PC-3 (cell line): ENCODE data around the gene THAP2. TPM values are rescaled to one million over a fixed set of nuclear protein-coding genes. Genes with fewer than 3 reads are reported as not detected.

Experiments used
- ATAC-seq: fragments of 200-7000 bp; cut with Tn5 transposase; 2 replicates; pipeline ENCODE4 v1.9.1; 2020; ENCODE audit warnings: mild to moderate bottlenecking, moderate library complexity
- BruUV-seq: library from RNA; stranded (reverse); fragments of 400-500 nt; replicated peaks from 2 replicates; lab custom pipeline; 2021; lab: Mats Ljungman, UMichigan
- CTCF ChIA-PET: fragments of 300-600 bp; sonication (Branson Sonifier 250); formaldehyde crosslinking; loops from one replicate; lab custom pipeline; 2022; ENCODE audit warnings: antibody characterized with exemption; lab: Charles Lee
- POLR2A ChIA-PET: fragments of 300-600 bp; sonication (Branson Sonifier 250); formaldehyde crosslinking; loops from one replicate; lab custom pipeline; 2022; ENCODE audit warnings: antibody characterized with exemption; ENCODE audit not compliant: unreplicated experiment; lab: Charles Lee
- DNase-seq: peaks from one replicate; pipeline ENCODE4 v3.0.0-alpha.2; 2015
- H2AFZ ChIP-seq: fragments of 300-600 bp; sonication (generic); 2 replicates; pipeline ENCODE4 v1.6.0; 2016; ENCODE audit warnings: antibody characterized with exemption, low read length
- H3F3A ChIP-seq: fragments of 300-600 bp; sonication (generic); one replicate; pipeline ENCODE4 v1.6.0; 2017; ENCODE audit warnings: antibody characterized with exemption, low read length, control low read depth, mild to moderate bottlenecking; ENCODE audit not compliant: unreplicated experiment
- H3K27ac ChIP-seq: fragments of 300-600 bp; sonication (generic); 2 replicates; pipeline ENCODE4 v1.5.1; 2016; ENCODE audit warnings: mild to moderate bottlenecking, low read length
- H3K27me3 ChIP-seq: fragments of 300-600 bp; sonication (generic); 2 replicates; pipeline ENCODE4 v1.6.1; 2016; ENCODE audit warnings: low read length, mixed read lengths
- H3K36me3 ChIP-seq: fragments of 300-600 bp; sonication (generic); 2 replicates; pipeline ENCODE4 v1.6.1; 2016; ENCODE audit warnings: low read depth, mixed run types, low read length, mixed read lengths
- H3K4me1 ChIP-seq: fragments of 300-600 bp; sonication (generic); 2 replicates; pipeline ENCODE4 v1.5.1; 2016; ENCODE audit warnings: low read length; ENCODE audit not compliant: insufficient read depth
- H3K4me2 ChIP-seq: fragments of 300-600 bp; sonication (generic); 2 replicates; pipeline ENCODE4 v1.6.0; 2016; ENCODE audit warnings: low read length
- H3K4me3 ChIP-seq: fragments of 300-600 bp; sonication (generic); 2 replicates; pipeline ENCODE4 v1.5.1; 2016; ENCODE audit warnings: mild to moderate bottlenecking, low read length, mixed read lengths
- H3K79me2 ChIP-seq: fragments of 300-600 bp; sonication (generic); 2 replicates; pipeline ENCODE4 v1.6.1; 2017; ENCODE audit warnings: low read length, mixed read lengths
- H3K9ac ChIP-seq: fragments of 300-600 bp; sonication (generic); 2 replicates; pipeline ENCODE4 v1.6.0; 2016; ENCODE audit warnings: mild to moderate bottlenecking, low read length
- H3K9me2 ChIP-seq: fragments of 300-600 bp; sonication (generic); replicated peaks from 2 replicates; pipeline ENCODE4 v1.6.1; 2016; ENCODE audit warnings: mixed run types, low read length, mixed read lengths
- H3K9me3 ChIP-seq: fragments of 300-600 bp; sonication (generic); 2 replicates; pipeline ENCODE4 v1.6.1; 2016; ENCODE audit warnings: low read length, mixed read lengths
- H4K20me1 ChIP-seq: fragments of 300-600 bp; sonication (generic); 2 replicates; pipeline ENCODE4 v1.6.1; 2016; ENCODE audit warnings: low read length, mixed read lengths
- CTCF ChIP-seq: fragments of 300-600 bp; sonication (generic); conservative IDR thresholded peaks from 2 replicates; pipeline ENCODE4 v1.5.1; 2017; ENCODE audit warnings: antibody characterized with exemption, low read depth, mild to moderate bottlenecking, low read length
- EZH2 ChIP-seq: fragments of 300-600 bp; sonication (generic); IDR thresholded peaks from one replicate; pipeline ENCODE4 v1.6.1; 2017; ENCODE audit warnings: antibody characterized with exemption, mild to moderate bottlenecking, low read length; ENCODE audit not compliant: unreplicated experiment
- EZH2phosphoT487 ChIP-seq: fragments of 300-600 bp; sonication (generic); IDR thresholded peaks from 2 replicates; pipeline ENCODE4 v1.6.1; 2018; ENCODE audit warnings: mild to moderate bottlenecking, antibody characterized with exemption, low read length, borderline replicate concordance
- intact Hi-C: fragments of 100-400 bp; cut with micrococcal nuclease; formaldehyde crosslinking; loops from 2 replicates; pipeline ENCODE4 v1.9.0; 2023
- total RNA-seq: library from RNA; depleted of rRNA; stranded (reverse); fragments of >200 nt; gene quantifications from 2 replicates; pipeline ENCODE4 v1.2.3, GENCODE V29; 2014

THAP2 gene
- total RNA-seq, 1 experiment from 2014 or later = 1.2 TPM

GRCh38 chr12:71671816-71672215, 7.7 kb downstream of the THAP2 start:
- ChIA-PET POLR2A (no interaction called here), CTCF (no interaction called here)
- Histone ChIP-seq H3K9ac (no peak overlapping the region), H3F3A (no peaks in the 10 kb centered on the region), H3K9me3 (no peaks in the 10 kb centered on the region), H3K4me1 (no peaks in the 10 kb centered on the region), H3K27ac (no peak overlapping the region), H3K4me2 (no peak overlapping the region), H4K20me1 (no peaks in the 10 kb centered on the region), H3K9me2 (no peaks in the 10 kb centered on the region), H3K79me2 (no peaks in the 10 kb centered on the region), H3K27me3 (no peaks in the 10 kb centered on the region), H3K36me3 (0 out of 2 replicates have a peak, but pooled peaks cover 3% of the 10 kb centered on the region), H2AFZ (no peak overlapping the region), H3K4me3 (no peak overlapping the region)
- intact Hi-C loops = no loop called here
- no TSS peak for BruUV-seq
- TF ChIP-seq EZH2phosphoT487 = no peak
- TF ChIP-seq EZH2 = no peak
- no peak for TF ChIP-seq CTCF
- DNase-seq (no peak), ATAC-seq (no peak)

GRCh38 chr12:71682466-71682865, 18.4 kb downstream of the THAP2 start:
- Histone ChIP-seq H3K27me3 (no peaks in the 10 kb centered on the region), H3K4me3 (no peak overlapping the region), H4K20me1 (no peaks in the 10 kb centered on the region), H3K9me3 (no peaks in the 10 kb centered on the region), H3K79me2 (peaks cover 9% of the 10 kb centered on the region), H3K9ac (no peak overlapping the region), H3K9me2 (no peaks in the 10 kb centered on the region), H3K4me1 (peaks cover 17% of the 10 kb centered on the region), H3K4me2 (no peak overlapping the region), H3K36me3 (no peaks in the 10 kb centered on the region), H2AFZ (no peak overlapping the region), H3F3A (no peaks in the 10 kb centered on the region), H3K27ac (no peak overlapping the region)
- DNase-seq = peak; percentile 65
- peak; percentile 36 for ATAC-seq
- ChIA-PET CTCF (no interaction called here), POLR2A (no interaction called here)
- intact Hi-C loops = no loop called here
- TF ChIP-seq CTCF (no peak), EZH2phosphoT487 (no peak), EZH2 (no peak)
- BruUV-seq = no TSS peak

- Histone ChIP-seq H3K27ac (no peak overlapping the region), H2AFZ (no peak overlapping the region), H3K27me3 (no peaks in the 10 kb centered on the region), H3K9me3 (no peaks in the 10 kb centered on the region), H3K4me3 (no peak overlapping the region), H3F3A (no peaks in the 10 kb centered on the region), H3K9ac (no peak overlapping the region), H3K4me1 (peaks cover 25% of the 10 kb centered on the region), H3K36me3 (no peaks in the 10 kb centered on the region), H4K20me1 (no peaks in the 10 kb centered on the region), H3K9me2 (no peaks in the 10 kb centered on the region), H3K79me2 (peaks cover 19% of the 10 kb centered on the region), H3K4me2 (no peak overlapping the region)
- no peak for ATAC-seq
- TF ChIP-seq EZH2phosphoT487 (no peak), CTCF (no peak), EZH2 (no peak)
- ChIA-PET POLR2A (no interaction called here), CTCF (no interaction called here)
- no TSS peak for BruUV-seq
- DNase-seq = no peak
- intact Hi-C loops = no loop called here
These were observed 19.5 kb downstream of the THAP2 start for GRCh38 chr12:71683633-71684032.
